OCI-LY1 (cell line): ENCODE results near the gene DNAH8.

ENCODE experiments used
- CTCF ChIP-seq: fragments of 200-600 bp; sonication (generic), shearing (Covaris generic); IDR thresholded peaks from 2 replicates; pipeline ENCODE4 v1.5.1; 2017; ENCODE audit warnings: mild to moderate bottlenecking, antibody characterized with exemption, low read length, moderate library complexity, mixed read lengths
- EZH2 ChIP-seq: fragments of 200-600 bp; sonication (generic), shearing (Covaris generic); IDR thresholded peaks from 2 replicates; pipeline ENCODE4 v1.8.0; 2017; ENCODE audit warnings: borderline replicate concordance, mixed run types, mild to moderate bottlenecking, antibody characterized with exemption, low read length, moderate library complexity, mixed read lengths

DNA sequence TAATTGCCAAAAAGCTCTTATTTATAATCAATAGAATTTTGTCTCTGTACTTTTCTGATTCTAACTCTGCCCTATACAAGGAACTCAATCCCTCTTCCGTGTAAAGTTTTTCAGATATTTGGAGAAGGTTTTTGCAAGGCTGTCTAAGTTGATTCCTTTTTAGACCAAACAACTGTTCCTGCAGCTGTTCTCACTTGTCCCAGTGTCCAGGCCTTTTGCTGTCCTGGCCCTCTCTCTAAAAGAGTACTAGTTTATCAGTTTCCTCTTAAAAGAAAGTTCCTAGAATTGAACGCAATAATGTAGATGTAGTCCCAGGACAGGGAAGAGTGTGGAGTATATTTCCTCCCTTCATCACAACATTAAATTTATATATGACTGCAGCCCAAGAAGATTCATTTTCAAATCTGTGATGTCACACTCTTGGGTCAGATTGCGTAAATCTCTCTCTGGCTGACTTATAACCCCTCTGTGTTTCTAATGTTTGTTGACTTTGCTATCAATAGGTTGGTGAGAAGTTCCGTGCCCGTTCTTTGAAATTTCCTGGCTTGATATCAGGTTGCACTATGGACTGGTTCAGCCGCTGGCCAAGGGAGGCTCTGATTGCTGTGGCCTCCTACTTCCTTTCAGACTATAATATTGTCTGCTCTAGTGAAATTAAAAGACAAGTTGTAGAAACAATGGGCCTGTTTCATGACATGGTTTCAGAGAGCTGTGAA is 194.1 kb downstream of the DNAH8 start:
- TF ChIP-seq CTCF = no peak
- TF ChIP-seq EZH2 = no peak
